ENCODE measurements around the gene P2RY8. TPM values are rescaled to one million over a fixed set of nuclear protein-coding genes. Genes with fewer than 3 reads are reported as not detected.

P2RY8 gene
- total RNA-seq, 1 experiment from 2014 or later, result not detected

DNA sequence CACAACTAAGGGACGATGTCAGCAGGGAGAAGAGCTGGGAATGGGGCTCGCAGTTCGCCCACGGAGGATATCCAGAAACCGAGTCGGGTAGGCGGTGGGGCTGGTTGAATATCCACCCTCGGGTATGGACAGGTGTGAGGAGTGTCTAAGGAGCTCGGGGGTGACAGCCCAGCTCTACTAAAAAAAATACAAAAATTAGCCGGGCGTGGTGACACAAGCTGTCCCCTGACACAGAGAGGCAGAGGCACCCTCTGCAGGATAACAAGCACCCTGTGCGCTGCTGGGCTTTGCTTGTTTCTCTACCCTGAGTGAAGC lies 72.1 kb downstream of the P2RY8 start:
- peaks cover 10% of the 10 kb centered on the region for H3K27me3 Mint-ChIP-seq (ENCODE audit: insufficient read depth, unreplicated experiment)
- Histone ChIP-seq H3K4me3 (ENCODE audit: low read depth, low read length) (no peak overlapping the region), H3K36me3 (ENCODE audit: control insufficient read depth, insufficient read depth, low read length) (no peaks in the 10 kb centered on the region), H3K9me3 (peaks cover 4% of the 10 kb centered on the region), H3K27me3 (replicated peaks; ENCODE audit: control insufficient read depth, insufficient read depth, low read length) (no peaks in the 10 kb centered on the region), H3K4me1 (no peaks in the 10 kb centered on the region)
- no peak overlapping the region for H3K27ac Mint-ChIP-seq (ENCODE audit: unreplicated experiment)
- POLR2A ChIA-PET, result no interaction called here
- H3K4me1 Mint-ChIP-seq (ENCODE audit: low read depth, unreplicated experiment), result no peaks in the 10 kb centered on the region
- CTCF ChIA-PET, result no interaction called here
- intact Hi-C loops (cut with micrococcal nuclease; ENCODE audit: unreplicated experiment), result no loop called here
- TF ChIP-seq, protein P1, sequence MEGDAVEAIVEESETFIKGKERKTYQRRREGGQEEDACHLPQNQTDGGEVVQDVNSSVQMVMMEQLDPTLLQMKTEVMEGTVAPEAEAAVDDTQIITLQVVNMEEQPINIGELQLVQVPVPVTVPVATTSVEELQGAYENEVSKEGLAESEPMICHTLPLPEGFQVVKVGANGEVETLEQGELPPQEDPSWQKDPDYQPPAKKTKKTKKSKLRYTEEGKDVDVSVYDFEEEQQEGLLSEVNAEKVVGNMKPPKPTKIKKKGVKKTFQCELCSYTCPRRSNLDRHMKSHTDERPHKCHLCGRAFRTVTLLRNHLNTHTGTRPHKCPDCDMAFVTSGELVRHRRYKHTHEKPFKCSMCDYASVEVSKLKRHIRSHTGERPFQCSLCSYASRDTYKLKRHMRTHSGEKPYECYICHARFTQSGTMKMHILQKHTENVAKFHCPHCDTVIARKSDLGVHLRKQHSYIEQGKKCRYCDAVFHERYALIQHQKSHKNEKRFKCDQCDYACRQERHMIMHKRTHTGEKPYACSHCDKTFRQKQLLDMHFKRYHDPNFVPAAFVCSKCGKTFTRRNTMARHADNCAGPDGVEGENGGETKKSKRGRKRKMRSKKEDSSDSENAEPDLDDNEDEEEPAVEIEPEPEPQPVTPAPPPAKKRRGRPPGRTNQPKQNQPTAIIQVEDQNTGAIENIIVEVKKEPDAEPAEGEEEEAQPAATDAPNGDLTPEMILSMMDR (IDR thresholded peaks at IDR 0.05; ENCODE audit: insufficient read depth in 1 of 2, low read depth in 1 of 2, low read length in 1 of 2, severe bottlenecking in 1 of 2, unreplicated experiment in 1 of 2), result no peak
- H3K36me3 Mint-ChIP-seq (ENCODE audit: insufficient read depth, unreplicated experiment), result no peaks in the 10 kb centered on the region
- no peak for DNase-seq
- BruUV-seq (replicated peaks), result no TSS peak
- no peak overlapping the region for H3K4me3 Mint-ChIP-seq (ENCODE audit: unreplicated experiment)
- H3K9me3 Mint-ChIP-seq (ENCODE audit: unreplicated experiment), result peaks cover 14% of the 10 kb centered on the region

GRCh38 chrX:1464041-1464970 lies 72.7 kb downstream of the P2RY8 start:
- POLR2A ChIA-PET, result no interaction called here
- no TSS peak for BruUV-seq (replicated peaks)

GRCh38 chrX:1463581-1463980 lies 73.4 kb downstream of the P2RY8 start:
- Mint-ChIP-seq H3K4me3 (ENCODE audit: unreplicated experiment) (no peak overlapping the region), H3K36me3 (ENCODE audit: insufficient read depth, unreplicated experiment) (no peaks in the 10 kb centered on the region), H3K27ac (ENCODE audit: unreplicated experiment) (no peak overlapping the region), H3K4me1 (ENCODE audit: low read depth, unreplicated experiment) (no peaks in the 10 kb centered on the region), H3K27me3 (ENCODE audit: insufficient read depth, unreplicated experiment) (peaks cover 10% of the 10 kb centered on the region), H3K9me3 (ENCODE audit: unreplicated experiment) (peaks cover 14% of the 10 kb centered on the region)
- no TSS peak for BruUV-seq (replicated peaks)
- POLR2A ChIA-PET, result no interaction called here
- Histone ChIP-seq H3K4me1 (no peaks in the 10 kb centered on the region), H3K27me3 (replicated peaks; ENCODE audit: control insufficient read depth, insufficient read depth, low read length) (no peaks in the 10 kb centered on the region), H3K4me3 (ENCODE audit: low read depth, low read length) (no peak overlapping the region), H3K9me3 (peaks cover 6% of the 10 kb centered on the region), H3K36me3 (ENCODE audit: control insufficient read depth, insufficient read depth, low read length) (no peaks in the 10 kb centered on the region)
- CTCF ChIA-PET, result no interaction called here
- intact Hi-C loops (cut with micrococcal nuclease; ENCODE audit: unreplicated experiment), result no loop called here
- peak in 1 of 2 experiments; percentile 3 for DNase-seq
- TF ChIP-seq, protein P1 (IDR thresholded peaks at IDR 0.05; ENCODE audit: insufficient read depth in 1 of 2, low read depth in 1 of 2, low read length in 1 of 2, severe bottlenecking in 1 of 2, unreplicated experiment in 1 of 2), result no peak

More at GRCh38 chrX:1464041-1464970, 72.7 kb downstream of the P2RY8 start:
- peak in 1 of 2 experiments; percentile 21 for DNase-seq
- Mint-ChIP-seq H3K27ac (ENCODE audit: unreplicated experiment) (no peak overlapping the region), H3K9me3 (ENCODE audit: unreplicated experiment) (peaks cover 14% of the 10 kb centered on the region), H3K4me3 (ENCODE audit: unreplicated experiment) (no peak overlapping the region), H3K27me3 (ENCODE audit: insufficient read depth, unreplicated experiment) (peaks cover 10% of the 10 kb centered on the region), H3K4me1 (ENCODE audit: low read depth, unreplicated experiment) (no peaks in the 10 kb centered on the region), H3K36me3 (ENCODE audit: insufficient read depth, unreplicated experiment) (no peaks in the 10 kb centered on the region)
- H3K36me3 ChIP-seq (ENCODE audit: control insufficient read depth, insufficient read depth, low read length), result no peaks in the 10 kb centered on the region
- no peak overlapping the region for H3K4me3 ChIP-seq (ENCODE audit: low read depth, low read length)
- no peaks in the 10 kb centered on the region for H3K27me3 ChIP-seq (replicated peaks; ENCODE audit: control insufficient read depth, insufficient read depth, low read length)
- peaks cover 6% of the 10 kb centered on the region for H3K9me3 ChIP-seq
- TF ChIP-seq, protein P1 (IDR thresholded peaks at IDR 0.05; ENCODE audit: insufficient read depth in 1 of 2, low read depth in 1 of 2, low read length in 1 of 2, severe bottlenecking in 1 of 2, unreplicated experiment in 1 of 2), result no peak
- intact Hi-C loops (cut with micrococcal nuclease; ENCODE audit: unreplicated experiment), result no loop called here
- CTCF ChIA-PET, result no interaction called here
- H3K4me1 ChIP-seq, result no peaks in the 10 kb centered on the region
